Measurements from ENCODE around the gene VKORC1L1.
"Not testable (repeated sequence)": the region's sequence is repeated elsewhere in the genome, so short reads cannot be mapped to it uniquely, and the experiment has no call there.

VKORC1L1 gene

DNA sequence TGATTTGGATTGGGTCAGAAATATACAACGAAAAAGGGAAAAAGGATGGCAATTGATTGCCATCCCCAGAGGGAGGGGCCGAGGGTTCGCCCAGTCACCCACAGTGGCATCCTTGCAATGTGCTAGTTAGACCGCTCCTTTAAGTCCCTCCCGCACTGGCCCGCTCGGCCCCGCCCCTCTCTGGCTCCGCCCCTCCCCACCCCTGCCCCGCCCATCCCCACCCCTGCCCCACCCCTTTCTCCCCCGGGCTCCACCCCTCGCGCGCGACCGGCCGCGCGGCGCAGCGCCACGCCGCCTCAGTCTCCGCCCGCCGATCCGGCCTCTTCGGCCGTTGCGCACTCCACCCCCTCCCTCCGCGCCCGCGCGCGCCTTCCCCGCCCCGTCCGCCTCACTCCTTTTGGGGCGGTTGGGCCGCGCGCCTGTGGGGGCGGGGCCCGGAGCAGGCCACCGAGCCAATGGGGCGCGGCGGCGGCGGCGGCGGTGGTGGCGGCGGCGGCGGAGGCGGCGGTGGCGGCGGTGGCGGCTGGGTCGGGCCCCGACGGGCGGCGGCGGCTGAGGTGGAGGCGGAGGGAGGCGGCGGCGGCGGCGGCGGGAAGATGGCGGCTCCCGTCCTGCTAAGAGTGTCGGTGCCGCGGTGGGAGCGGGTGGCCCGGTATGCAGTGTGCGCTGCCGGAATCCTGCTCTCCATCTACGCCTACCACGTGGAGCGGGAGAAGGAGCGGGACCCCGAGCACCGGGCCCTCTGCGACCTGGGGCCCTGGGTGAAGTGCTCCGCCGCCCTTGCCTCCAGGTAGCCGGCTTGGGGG, at the start of gene VKORC1L1:
TSS of gene VKORC1L1 (plus strand) at position 299 of the 806 bp plus-strand sequence. CDS start at position 597, 298 bp downstream.
- peak within 1 kb of the TSS; percentile 79 for H3K27ac ChIP-seq
- TF ChIP-seq, protein P1, sequence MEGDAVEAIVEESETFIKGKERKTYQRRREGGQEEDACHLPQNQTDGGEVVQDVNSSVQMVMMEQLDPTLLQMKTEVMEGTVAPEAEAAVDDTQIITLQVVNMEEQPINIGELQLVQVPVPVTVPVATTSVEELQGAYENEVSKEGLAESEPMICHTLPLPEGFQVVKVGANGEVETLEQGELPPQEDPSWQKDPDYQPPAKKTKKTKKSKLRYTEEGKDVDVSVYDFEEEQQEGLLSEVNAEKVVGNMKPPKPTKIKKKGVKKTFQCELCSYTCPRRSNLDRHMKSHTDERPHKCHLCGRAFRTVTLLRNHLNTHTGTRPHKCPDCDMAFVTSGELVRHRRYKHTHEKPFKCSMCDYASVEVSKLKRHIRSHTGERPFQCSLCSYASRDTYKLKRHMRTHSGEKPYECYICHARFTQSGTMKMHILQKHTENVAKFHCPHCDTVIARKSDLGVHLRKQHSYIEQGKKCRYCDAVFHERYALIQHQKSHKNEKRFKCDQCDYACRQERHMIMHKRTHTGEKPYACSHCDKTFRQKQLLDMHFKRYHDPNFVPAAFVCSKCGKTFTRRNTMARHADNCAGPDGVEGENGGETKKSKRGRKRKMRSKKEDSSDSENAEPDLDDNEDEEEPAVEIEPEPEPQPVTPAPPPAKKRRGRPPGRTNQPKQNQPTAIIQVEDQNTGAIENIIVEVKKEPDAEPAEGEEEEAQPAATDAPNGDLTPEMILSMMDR (conservative IDR thresholded peaks at IDR 0.05): no peak

DNA sequence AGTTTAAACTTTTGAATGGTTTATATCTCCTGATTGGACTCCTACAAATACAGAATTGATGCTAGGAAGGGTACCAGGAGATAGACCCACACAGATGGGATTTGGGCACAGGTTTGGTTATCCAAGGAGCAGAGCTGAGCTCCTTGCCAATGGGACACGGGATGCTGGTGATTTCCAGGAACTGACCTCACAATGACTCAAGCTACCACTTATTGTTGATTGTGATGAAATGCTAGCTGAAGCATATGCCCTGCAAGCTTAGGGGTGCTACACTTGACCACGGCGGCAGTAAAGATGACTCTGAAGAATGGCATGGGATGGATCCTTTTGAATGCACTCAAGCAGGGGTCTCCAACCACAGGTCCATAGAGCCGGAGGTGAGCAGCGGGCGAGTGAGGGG, 45.5 kb upstream of the VKORC1L1 start:
- H3K27ac ChIP-seq: no peak overlapping the region
- TF ChIP-seq, protein P1 (conservative IDR thresholded peaks at IDR 0.05): no peak

DNA sequence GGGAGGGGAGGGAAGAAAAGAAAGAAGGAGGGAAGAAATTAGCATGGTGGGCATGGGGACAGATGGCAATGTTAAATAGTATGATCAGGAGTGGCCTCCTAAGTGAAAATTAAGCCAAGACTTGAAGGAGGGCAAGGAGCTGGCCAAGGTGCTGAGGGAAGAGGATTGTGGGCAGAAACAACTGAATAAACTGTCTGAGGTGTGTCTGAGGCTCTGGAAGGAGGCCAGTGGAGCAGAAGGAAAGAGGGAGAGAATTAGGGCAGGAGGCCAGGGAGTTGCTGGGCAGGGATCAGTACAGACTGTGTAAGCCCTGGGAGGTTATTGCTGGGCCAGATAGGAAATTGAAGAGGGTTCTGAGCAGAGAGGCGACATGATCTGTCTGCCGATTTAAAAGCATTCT, 40.6 kb upstream of the VKORC1L1 start:
- no peak overlapping the region for H3K27ac ChIP-seq

DNA sequence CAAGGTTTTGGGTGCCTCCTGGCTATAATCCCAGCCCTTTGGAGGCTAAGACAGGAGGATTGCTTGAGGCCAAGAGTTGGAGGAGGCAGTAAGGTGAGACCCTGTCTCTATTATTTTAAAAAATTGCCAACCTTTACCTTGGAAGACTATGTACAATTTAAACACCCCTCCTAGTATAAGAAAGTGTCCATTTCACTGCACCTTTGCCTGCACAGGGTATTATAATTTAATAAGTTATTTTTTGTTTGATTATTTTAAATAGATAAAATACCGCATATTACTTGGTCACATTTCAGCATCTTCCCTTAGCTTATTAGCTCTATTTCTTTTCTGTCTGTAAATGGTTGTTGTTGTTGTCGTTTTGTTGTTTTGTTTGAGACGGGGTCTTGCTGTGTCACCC, 36.2 kb upstream of the VKORC1L1 start:
- H3K27ac ChIP-seq: not testable (repeated sequence)

More for the DNA sequence above, 40.6 kb upstream of the VKORC1L1 start:
- TF ChIP-seq, protein P1 (conservative IDR thresholded peaks at IDR 0.05): no peak

DNA sequence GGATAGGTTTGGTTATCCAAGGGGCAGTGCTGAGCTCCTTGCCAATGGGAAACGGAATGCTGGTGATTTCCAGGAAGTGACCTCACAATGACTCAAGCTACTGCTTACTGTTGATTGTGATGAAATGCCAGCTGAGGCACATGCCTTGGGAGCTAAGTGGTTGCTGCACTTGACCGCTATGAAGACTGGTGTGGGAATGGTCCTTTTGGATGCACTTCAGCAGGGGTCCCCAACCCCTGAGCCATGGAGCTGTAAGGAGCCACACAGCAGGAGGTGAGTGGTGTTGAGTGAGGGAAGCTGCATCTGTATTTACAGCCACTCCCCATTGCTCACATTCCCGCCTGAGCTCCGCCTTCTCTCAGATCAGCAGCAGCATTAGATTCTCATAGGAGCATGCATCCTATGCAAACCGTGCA, 35.3 kb upstream of the VKORC1L1 start:
- H3K27ac ChIP-seq: not testable (repeated sequence)

DNA sequence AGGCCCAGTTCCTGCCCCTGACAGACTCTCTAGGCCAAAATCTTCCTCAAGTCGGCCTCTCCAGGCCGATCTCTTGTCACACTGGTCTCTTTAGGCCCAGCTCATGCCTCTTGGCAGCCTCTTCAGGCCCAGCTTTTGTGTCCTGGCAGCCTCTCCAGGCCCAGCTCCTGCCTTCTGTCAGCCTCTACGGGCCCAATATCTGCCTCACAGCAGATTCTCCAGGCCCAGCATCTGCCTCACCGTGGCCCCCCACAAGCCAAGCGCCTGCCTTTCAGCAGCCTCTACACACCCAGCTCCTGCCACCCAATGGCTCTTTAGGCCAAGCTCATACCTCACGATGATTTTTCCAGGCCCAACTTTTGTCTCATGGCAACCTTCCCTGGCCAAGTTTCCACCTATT, 33.0 kb upstream of the VKORC1L1 start:
- no peak overlapping the region for H3K27ac ChIP-seq
- TF ChIP-seq, protein P1 (conservative IDR thresholded peaks at IDR 0.05): no peak

DNA sequence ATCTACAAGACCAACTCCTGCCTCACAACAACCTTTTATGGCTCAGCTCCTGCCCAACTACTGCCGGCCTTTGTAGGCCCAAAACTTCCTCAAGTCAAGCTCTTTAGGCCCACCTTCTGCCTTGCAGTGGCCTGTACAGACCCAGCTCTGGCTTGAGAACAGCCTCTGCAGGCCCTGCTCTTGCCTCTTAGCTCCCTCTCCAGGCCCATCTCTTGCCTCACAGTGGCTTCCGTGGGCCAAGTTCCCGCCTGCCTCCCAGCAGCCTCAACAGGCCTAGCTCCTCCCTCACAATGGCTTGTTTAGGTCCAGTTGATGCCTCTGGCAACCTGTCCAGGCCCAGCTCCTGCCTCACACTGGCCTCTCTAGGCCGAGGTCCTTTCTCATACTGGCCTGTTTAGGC, 32.4 kb upstream of the VKORC1L1 start:
- no peak overlapping the region for H3K27ac ChIP-seq
- TF ChIP-seq, protein P1 (conservative IDR thresholded peaks at IDR 0.05): no peak

DNA sequence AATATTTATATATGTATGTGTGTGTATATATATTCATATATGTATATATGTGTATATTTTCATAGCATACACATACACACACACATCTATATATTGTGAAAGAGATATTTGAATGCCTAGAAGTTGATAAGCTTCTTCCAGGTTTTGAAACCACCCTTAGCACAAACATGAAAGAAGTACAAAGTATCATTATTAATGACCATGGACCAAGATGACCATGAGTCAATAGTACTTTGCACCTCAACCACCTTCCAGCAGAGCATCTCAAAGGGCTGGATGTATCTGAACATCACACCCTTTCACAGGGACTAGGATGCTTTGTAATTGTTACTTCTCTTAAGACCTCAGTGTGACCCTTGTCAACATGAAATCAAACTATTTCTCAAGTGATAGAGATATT, 29.3 kb upstream of the VKORC1L1 start:
- not testable (repeated sequence) for H3K27ac ChIP-seq

DNA sequence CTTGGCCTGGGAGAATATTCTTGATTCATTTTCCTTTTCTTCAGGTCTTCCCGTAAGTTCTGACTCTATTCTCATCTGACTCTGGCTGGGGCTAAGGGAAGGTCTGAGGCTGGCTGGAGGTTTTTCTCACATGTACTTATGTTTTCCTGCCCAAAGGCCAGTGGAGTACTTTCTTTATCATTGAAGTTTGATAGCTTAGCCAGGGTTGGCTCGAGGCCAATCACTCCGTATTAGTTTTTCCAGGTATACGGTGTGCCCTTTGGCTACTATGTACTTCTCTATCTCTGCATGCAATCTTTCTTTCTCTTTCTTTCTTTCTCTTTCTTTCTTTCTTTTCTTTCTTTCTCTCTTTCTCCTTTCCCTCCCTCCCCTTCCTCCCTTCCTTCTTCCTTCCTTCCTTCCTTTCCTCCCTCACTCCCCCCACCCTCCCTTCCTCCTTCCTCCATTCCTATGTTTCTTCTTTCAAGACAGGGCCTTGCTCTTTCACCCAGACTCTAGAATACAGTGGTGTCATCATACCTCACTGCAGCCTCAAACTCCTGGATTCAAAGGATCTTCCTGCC, 26.8 kb upstream of the VKORC1L1 start:
- peak overlapping the region; percentile 26 for H3K27ac ChIP-seq
- TF ChIP-seq, protein P1 (conservative IDR thresholded peaks at IDR 0.05): no peak

DNA sequence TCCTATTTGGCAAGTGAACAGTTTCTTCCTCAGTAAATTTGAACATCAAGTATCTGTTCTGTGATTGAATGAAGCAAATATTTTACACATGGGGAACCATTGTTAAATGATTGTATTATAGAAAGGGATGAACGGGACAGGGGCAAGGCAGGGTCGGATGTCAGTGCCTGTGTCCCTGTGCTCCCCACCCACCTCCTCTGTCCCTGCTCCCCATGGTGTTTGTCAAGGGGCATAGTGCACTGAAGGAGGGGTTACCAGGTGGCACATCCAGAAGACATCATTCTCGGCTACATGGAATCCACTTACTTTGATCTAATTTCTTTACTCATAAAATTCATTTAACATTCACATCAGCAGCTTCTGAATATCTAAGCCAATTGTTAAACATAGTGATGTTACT, 19.4 kb upstream of the VKORC1L1 start:
- H3K27ac ChIP-seq: not testable (repeated sequence)

DNA sequence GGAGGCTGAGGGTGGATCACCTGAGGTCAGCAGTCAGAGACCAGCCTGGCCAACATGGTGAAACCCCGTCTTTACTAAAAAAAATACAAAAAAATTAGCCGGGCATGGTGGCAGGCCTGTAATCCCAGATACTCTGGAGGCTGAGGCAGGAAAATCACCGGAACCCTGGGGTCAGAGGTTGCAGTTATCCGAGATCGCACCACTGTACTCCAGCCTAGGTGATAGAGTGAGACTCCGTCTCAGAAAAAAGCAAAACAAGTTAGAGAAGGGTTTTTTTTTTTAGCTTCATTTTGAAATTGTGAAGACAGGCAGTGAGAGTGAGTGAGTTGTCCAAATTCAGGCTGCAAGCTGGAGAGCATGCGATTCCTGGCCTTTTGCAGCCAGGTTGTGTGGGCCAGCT, 19.0 kb upstream of the VKORC1L1 start:
- not testable (repeated sequence) for H3K27ac ChIP-seq

DNA sequence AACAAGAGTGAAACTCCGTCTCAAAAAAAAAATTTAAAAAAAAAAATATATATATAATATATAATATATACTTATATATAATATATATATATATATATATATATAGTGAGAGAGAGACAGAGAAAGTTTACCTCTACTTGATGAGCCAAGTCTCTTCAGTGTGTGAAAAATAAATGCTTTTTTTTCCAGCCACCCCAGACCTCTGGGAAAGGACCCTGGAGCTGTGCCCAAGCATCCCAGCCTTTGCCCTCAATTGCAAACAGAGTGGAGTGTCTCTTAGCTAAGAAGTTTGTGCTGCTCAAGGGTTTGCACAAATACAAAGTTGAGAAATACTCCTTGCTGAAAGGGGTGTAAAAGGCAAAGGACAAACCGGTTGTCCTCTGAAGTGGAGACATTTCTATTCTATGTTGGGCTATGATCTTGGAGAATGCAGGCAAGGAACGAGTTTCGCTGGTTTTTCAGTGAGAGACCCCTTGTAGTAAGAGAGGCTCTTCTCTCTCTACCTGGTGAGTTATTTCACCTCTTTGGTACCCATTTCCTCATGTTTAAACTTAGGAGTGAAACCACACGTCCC, 15.5 kb upstream of the VKORC1L1 start:
- not testable (repeated sequence) for H3K27ac ChIP-seq

DNA sequence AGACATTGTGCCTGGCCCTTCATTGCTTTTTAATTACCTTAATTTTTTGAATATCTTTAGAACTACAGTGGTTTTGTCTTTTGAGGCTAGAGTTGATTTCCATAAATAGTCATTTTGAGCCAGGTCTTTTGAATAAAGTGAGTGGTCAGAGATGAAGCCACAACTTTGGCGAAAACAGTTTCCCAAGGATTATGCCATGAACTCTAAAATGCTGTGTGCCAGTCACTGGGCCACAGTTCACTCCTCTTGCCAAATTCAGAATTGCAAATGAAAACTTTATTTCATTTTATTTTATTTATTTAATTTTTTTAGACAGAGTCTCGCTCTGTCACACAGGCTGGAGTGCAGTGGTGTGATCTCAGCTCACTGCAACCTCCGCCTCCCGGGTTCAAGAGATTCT, 14.2 kb upstream of the VKORC1L1 start:
- not testable (repeated sequence) for H3K27ac ChIP-seq
